ENCODE results near the gene ROBO4. TPM values are rescaled to one million over a fixed set of nuclear protein-coding genes. Genes with fewer than 3 reads are reported as not detected.

The ROBO4 gene
- total and polyA plus RNA-seq, 2 of the 13 experiments (the other 11 are each of a cell fraction or from before 2014, with no cell fraction given), result 0.07 to 1.1 TPM

DNA sequence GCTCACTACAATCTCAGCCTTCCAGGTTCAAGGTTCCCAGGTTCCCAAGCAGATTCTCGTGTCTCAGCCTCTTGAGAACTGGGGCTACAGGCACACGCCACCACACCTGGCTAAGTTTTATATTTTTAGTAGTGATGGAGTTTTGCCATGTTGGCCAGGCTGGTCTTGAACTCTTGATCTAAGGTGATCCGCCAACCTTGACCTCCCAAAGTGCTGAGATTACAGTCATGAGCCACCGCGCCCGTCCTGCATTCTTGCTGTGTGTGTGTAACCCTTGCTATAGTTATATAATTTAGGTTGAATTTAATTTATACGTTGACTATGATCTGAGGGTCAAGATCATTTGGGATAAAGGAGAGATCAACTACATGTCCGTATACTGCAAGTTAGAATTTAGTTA lies 61.7 kb downstream of the ROBO4 start:
- WGBS (ENCODE audit: low lambda C conversion rate), result 60% methylated on average over 8 of the region's 8 CpGs
- Histone ChIP-seq H3K79me2 (ENCODE audit: insufficient read depth, low read length) (no peaks in the 10 kb centered on the region), H3K36me3 (replicated peaks in 1 of 2; ENCODE audit: control insufficient read depth in 1 of 2, insufficient read depth in 2 of 2, low read length in 2 of 2) (no peaks in the 10 kb centered on the region), H3K4me3 (replicated peaks in 1 of 3; ENCODE audit: insufficient read depth in 1 of 3, low read depth in 2 of 3, low read length in 3 of 3) (peak overlapping the region in 2 of 3 experiments; percentile 28 to 47; a peak in 4 of 6 replicates), H3K4me1 (ENCODE audit: insufficient read depth, low read length) (peaks cover 32% of the 10 kb centered on the region), H2AFZ (ENCODE audit: low read length) (peak overlapping the region; percentile 70), H3K27ac (ENCODE audit: extremely low read length, insufficient read depth, low read length) (no peak overlapping the region), H3K27me3 (ENCODE audit: control insufficient read depth in 1 of 2, insufficient read depth in 2 of 2, low read length in 2 of 2) (peaks cover 6 to 39% of the 10 kb centered on the region in 2 experiments), H3K9ac (ENCODE audit: insufficient read depth, low read depth, low read length) (no peak overlapping the region), H4K20me1 (ENCODE audit: insufficient read depth, low read length) (no peaks in the 10 kb centered on the region), H3K9me3 (ENCODE audit: low read length) (no peaks in the 10 kb centered on the region), H3K4me2 (ENCODE audit: low read depth, low read length) (peak overlapping the region; percentile 82)
- FAIRE-seq (no peak), ATAC-seq (no peak), DNase-seq (ENCODE audit: low spot score) (no peak)
- in situ Hi-C loops (cut with HindIII; ENCODE audit: extremely low pct_ligation_motif_present, low pct_unique_long_range_greater_than_20kb), result loop anchor here (5.0 kb wide), 2 partner anchors 164 to 194 kb away; partner anchors contain the start of genes SIAE and SPA17
- TF ChIP-seq, protein P1, sequence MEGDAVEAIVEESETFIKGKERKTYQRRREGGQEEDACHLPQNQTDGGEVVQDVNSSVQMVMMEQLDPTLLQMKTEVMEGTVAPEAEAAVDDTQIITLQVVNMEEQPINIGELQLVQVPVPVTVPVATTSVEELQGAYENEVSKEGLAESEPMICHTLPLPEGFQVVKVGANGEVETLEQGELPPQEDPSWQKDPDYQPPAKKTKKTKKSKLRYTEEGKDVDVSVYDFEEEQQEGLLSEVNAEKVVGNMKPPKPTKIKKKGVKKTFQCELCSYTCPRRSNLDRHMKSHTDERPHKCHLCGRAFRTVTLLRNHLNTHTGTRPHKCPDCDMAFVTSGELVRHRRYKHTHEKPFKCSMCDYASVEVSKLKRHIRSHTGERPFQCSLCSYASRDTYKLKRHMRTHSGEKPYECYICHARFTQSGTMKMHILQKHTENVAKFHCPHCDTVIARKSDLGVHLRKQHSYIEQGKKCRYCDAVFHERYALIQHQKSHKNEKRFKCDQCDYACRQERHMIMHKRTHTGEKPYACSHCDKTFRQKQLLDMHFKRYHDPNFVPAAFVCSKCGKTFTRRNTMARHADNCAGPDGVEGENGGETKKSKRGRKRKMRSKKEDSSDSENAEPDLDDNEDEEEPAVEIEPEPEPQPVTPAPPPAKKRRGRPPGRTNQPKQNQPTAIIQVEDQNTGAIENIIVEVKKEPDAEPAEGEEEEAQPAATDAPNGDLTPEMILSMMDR (CRISPR knock-in tag; IDR thresholded peaks at IDR 0.05), result no peak
- TF ChIP-seq, protein P2, sequence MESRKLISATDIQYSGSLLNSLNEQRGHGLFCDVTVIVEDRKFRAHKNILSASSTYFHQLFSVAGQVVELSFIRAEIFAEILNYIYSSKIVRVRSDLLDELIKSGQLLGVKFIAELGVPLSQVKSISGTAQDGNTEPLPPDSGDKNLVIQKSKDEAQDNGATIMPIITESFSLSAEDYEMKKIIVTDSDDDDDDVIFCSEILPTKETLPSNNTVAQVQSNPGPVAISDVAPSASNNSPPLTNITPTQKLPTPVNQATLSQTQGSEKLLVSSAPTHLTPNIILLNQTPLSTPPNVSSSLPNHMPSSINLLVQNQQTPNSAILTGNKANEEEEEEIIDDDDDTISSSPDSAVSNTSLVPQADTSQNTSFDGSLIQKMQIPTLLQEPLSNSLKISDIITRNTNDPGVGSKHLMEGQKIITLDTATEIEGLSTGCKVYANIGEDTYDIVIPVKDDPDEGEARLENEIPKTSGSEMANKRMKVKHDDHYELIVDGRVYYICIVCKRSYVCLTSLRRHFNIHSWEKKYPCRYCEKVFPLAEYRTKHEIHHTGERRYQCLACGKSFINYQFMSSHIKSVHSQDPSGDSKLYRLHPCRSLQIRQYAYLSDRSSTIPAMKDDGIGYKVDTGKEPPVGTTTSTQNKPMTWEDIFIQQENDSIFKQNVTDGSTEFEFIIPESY (CRISPR knock-in tag; IDR thresholded peaks at IDR 0.05), result peak; percentile 66
- no peak for TF ChIP-seq HDAC1 (CRISPR knock-in tag; IDR thresholded peaks at IDR 0.05)
- intact Hi-C loops (cut with micrococcal nuclease; ENCODE audit: unreplicated experiment), result loop anchor here (2.0 kb wide), 1 partner anchor 35 kb away; the partner anchor contains the start of gene MSANTD2
- ChIA-PET CTCF (ENCODE audit: low intra/inter-chr PET ratio, low total read pairs) (interaction anchor here (2.4 to 4.5 kb wide), 2 partner anchors 73 to 166 kb away, joined by 14 to 45 read pairs; partner anchors contain the start of gene ESAM), POLR2A (interaction anchor here (0.7 to 2.5 kb wide), 2 partner anchors 36 to 191 kb away, joined by 5 to 14 read pairs; partner anchors contain the start of gene MSANTD2)
- no TSS peak for BruUV-seq (replicated peaks)

Data from HepG2 (cell line).